ENCODE results near the gene RPP14. TPM values are rescaled to one million over a fixed set of nuclear protein-coding genes. Genes with fewer than 3 reads are reported as not detected.
"Not testable (repeated sequence)": the region's sequence is repeated elsewhere in the genome, so short reads cannot be mapped to it uniquely, and the experiment has no call there.

Gene RPP14
- 6.2 and 12.0 TPM in 2 replicates for total RNA-seq (2014; rRNA removed; shearing (Covaris generic))

- peak; percentile 92 for DNase-seq (ENCODE audit: low spot score)
These were observed at the start of gene RPP14, which contains the start of gene HTD2 for GRCh38 chr3:58305882-58306711. RPP14 (plus strand) TSS chr3:58306245; CDS start chr3:58310330, 4,085 bp downstream. HTD2 (plus strand) TSS chr3:58306520; CDS start chr3:58317614, 11,094 bp downstream.

- no peak for DNase-seq (ENCODE audit: low spot score)
These were observed 49.5 kb upstream of the RPP14 start for GRCh38 chr3:58256511-58256910.

GRCh38 chr3:58258392-58259055 lies 47.5 kb upstream of the RPP14 start:
- no peak for DNase-seq (ENCODE audit: low spot score)

GRCh38 chr3:58260261-58260731 lies 45.7 kb upstream of the RPP14 start:
- peak; percentile 77 for DNase-seq (ENCODE audit: low spot score)

- DNase-seq (ENCODE audit: low spot score) = peak; percentile 30
These were observed 45.3 kb upstream of the RPP14 start for GRCh38 chr3:58260733-58261132.

- no peak for DNase-seq (ENCODE audit: low spot score)
These were observed 43.9 kb upstream of the RPP14 start for GRCh38 chr3:58261954-58262666.

- DNase-seq (ENCODE audit: low spot score) = no peak
These were observed 39.5 kb upstream of the RPP14 start for GRCh38 chr3:58266577-58266976.

DNA sequence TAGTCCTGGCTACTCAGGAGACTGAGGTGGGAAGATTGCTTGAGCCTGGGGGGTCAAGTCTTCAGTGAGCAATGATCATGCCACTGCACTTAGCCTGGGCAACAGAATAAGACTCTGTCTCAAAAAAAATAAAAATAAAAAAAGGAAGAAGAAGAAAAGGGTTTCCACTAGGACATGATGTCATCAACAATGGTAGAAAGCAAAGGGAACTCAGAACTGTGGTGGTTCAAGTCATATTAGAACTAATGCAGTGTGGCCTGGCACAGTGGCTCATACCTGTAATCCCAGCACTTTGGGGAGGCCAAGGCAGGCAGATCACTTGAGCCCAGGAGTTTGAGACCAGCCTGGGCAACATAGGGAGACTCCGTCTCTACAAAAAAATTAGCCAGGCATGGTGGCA lies 38.5 kb upstream of the RPP14 start:
- not testable (repeated sequence) for DNase-seq (ENCODE audit: low spot score)

- DNase-seq (ENCODE audit: low spot score) = no peak
These were observed 36.7 kb upstream of the RPP14 start for GRCh38 chr3:58269356-58269755.

GRCh38 chr3:58270485-58270884 lies 35.6 kb upstream of the RPP14 start:
- DNase-seq (ENCODE audit: low spot score) = no peak

DNA sequence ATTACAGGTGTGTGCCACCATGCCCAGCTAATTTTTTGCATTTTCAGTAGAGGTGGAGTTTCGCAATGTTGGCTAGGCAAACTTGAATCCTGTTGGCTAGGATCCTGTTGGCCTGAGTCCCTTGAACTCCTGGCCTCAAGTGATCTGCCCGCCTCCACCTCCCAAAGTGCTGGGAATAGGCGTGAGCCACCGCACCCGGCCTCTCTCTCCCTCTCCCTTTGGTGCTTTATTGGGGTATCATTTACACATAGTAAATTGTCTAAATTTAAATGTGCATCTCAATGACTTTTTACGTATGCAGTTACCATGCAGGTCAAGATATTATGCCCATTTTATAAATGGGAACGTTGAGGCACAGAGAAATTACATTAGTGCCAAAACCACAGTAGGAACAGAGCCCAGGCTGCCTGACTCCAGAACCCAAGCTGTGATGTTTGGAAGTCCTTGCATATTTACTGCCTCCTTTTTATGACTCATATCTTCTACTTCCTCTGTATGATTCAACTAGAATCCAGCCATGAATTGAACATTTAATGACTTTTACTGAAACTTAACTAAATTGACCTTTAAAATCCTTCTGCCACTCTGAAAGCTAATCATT lies 34.0 kb upstream of the RPP14 start:
- DNase-seq (ENCODE audit: low spot score) = peak; percentile 68

- no peak for DNase-seq (ENCODE audit: low spot score)
These were observed 33.2 kb upstream of the RPP14 start for GRCh38 chr3:58272891-58273290.

- DNase-seq (ENCODE audit: low spot score) = not testable (repeated sequence)
These were observed 32.7 kb upstream of the RPP14 start for GRCh38 chr3:58273362-58273761.

- DNase-seq (ENCODE audit: low spot score) = no peak
These were observed 31.9 kb upstream of the RPP14 start for GRCh38 chr3:58274027-58274614.

DNA sequence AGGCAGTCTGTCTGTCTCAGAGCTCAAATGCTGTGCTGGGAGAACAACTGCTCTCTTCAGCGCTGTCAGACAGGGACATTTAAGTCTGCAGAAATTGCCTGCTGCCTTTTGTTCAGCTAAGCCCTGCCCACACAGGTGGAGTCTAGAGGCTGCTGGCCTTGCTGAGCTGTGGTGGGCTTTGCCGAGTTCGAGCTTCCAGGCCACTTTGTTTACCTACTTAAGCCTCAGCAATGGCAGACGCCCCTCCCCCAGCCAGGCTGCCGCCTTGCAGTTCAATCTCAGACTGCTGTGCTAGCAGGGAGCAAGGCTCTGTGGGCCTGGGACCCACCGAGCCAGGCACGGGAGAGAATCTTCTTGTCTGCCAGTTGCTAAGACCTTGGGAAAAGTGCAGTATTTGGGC lies 25.0 kb upstream of the RPP14 start:
- DNase-seq (ENCODE audit: low spot score) = no peak

DNA sequence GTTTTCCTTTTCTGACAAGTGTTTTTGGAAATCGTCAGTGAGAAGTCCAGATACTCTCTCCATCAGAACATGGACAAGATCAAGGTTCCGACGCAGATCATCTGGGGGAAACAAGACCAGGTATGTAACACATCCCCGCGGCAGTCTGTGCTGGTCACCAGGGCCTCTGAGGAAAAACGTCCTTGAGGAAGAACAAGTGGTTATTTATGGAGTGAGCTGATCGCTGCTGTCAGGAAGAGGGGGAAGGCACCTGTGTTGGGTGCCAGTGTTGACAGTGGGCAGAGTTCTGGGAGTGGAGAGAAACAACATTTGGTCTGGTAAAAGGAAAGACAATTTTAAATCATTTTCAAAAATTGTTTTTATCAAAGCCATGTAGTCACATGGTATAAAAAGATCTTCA lies 20.7 kb upstream of the RPP14 start:
- DNase-seq (ENCODE audit: low spot score) = no peak

GRCh38 chr3:58287354-58287753 lies 18.7 kb upstream of the RPP14 start:
- DNase-seq (ENCODE audit: low spot score) = no peak

DNA sequence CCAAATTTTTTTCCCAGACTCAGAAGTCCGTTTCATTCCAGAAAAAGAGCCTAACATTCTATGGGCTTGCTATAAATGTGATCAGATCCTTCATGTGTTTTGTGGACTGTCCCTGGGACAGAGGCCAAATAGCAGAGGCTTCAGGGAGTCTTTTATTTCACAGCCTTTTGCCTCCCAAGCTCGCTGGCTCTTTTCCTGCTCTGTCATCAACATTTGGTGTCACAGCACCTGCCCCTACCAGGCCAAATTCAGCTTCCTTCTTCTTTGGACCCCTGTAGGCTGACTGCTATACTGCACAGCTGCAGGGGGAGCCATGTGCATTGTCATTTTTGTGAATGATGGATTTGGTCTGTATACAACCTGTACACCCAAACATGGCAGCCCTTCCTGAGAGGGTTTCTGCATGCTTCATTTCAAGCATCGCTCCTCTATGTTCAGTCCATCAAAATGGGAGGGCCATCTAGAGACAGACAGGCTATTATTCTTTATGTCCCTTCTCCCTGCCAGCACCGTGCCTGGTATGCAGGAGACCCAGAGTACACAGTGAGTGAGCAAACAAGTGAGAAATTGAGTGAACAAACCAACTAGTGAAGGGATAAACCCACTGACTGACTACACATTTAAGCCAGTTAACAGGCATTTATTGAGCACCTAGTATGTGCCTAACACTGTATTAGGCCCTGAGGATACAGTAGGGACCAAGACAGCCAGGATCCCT lies 17.9 kb upstream of the RPP14 start:
- DNase-seq (ENCODE audit: low spot score) = no peak

- DNase-seq (ENCODE audit: low spot score) = not testable (repeated sequence)
These were observed 17.0 kb upstream of the RPP14 start for GRCh38 chr3:58288964-58289613.

GRCh38 chr3:58290446-58290845 lies 15.6 kb upstream of the RPP14 start:
- DNase-seq (ENCODE audit: low spot score) = not testable (repeated sequence)

All from H4 (cell line).